Caco-2 (cell line): ENCODE measurements around the gene SIRPG. TPM values are rescaled to one million over a fixed set of nuclear protein-coding genes. Genes with fewer than 3 reads are reported as not detected.

Experiments
- BruUV-seq: library from RNA; stranded (reverse); fragments of 400-500 nt; replicated peaks from 2 replicates; lab custom pipeline; 2021; lab: Mats Ljungman, UMichigan
- CTCF ChIA-PET: fragments of 300-600 bp; sonication (Branson Sonifier 250); formaldehyde crosslinking; loops from one replicate; lab custom pipeline; 2022; ENCODE audit warnings: antibody characterized with exemption; lab: Charles Lee
- POLR2A ChIA-PET: fragments of 300-600 bp; sonication (Branson Sonifier 250); formaldehyde crosslinking; loops from one replicate; lab custom pipeline; 2022; ENCODE audit warnings: antibody characterized with exemption; lab: Charles Lee
- DNase-seq, 2 experiments: peaks; one replicate each; pipeline versions ENCODE4 v3.0.0 to v3.0.0-alpha.2; 2020 to 2022
- H3K27me3 ChIP-seq: replicated peaks from 2 replicates; pipeline ENCODE4 v1.6.0; 2011; ENCODE audit warnings: low read length; ENCODE audit not compliant: control insufficient read depth, insufficient read depth
- H3K36me3 ChIP-seq: 2 replicates; pipeline ENCODE4 v1.5.1; 2011; ENCODE audit warnings: low read length; ENCODE audit not compliant: control insufficient read depth, insufficient read depth
- H3K4me1 ChIP-seq: fragments of 250-450 bp; sonication (Bioruptor Pico); 2 replicates; pipeline ENCODE4 v1.5.1; 2020; ENCODE audit warnings: mild to moderate bottlenecking
- H3K4me3 ChIP-seq: 2 replicates; pipeline ENCODE4 v1.5.1; 2011; ENCODE audit warnings: low read depth, mild to moderate bottlenecking, control low read depth, low read length
- H3K9me3 ChIP-seq: fragments of 250-450 bp; sonication (Bioruptor Pico); 2 replicates; pipeline ENCODE4 v1.5.1; 2020; ENCODE audit warnings: mild to moderate bottlenecking, moderate library complexity
- H3K27ac Mint-ChIP-seq: one replicate; pipeline ENCODE4 v1.8.0; 2022; ENCODE audit warnings: mixed read lengths; ENCODE audit not compliant: unreplicated experiment
- H3K27me3 Mint-ChIP-seq: one replicate; pipeline ENCODE4 v1.8.0; 2022; ENCODE audit warnings: mixed read lengths; ENCODE audit not compliant: insufficient read depth, unreplicated experiment
- H3K36me3 Mint-ChIP-seq: one replicate; pipeline ENCODE4 v1.8.0; 2022; ENCODE audit warnings: mild to moderate bottlenecking, mixed read lengths; ENCODE audit not compliant: insufficient read depth, unreplicated experiment
- H3K4me1 Mint-ChIP-seq: one replicate; pipeline ENCODE4 v1.8.0; 2022; ENCODE audit warnings: low read depth, mixed read lengths; ENCODE audit not compliant: unreplicated experiment
- H3K4me3 Mint-ChIP-seq: one replicate; pipeline ENCODE4 v1.8.0; 2022; ENCODE audit warnings: mild to moderate bottlenecking, moderate library complexity, mixed read lengths; ENCODE audit not compliant: unreplicated experiment
- H3K9me3 Mint-ChIP-seq: one replicate; pipeline ENCODE4 v1.8.0; 2022; ENCODE audit warnings: mixed read lengths; ENCODE audit not compliant: unreplicated experiment
- CTCF ChIP-seq, 2 experiments: fragments of 200-600 bp in 1 of 2; IDR thresholded peaks; 1 replicate in 1 of 2; 2 replicates in 1 of 2; pipeline versions ENCODE4 v1.5.1 to v1.8.0; 2011 to 2022; ENCODE audit warnings: antibody characterized with exemption in 1 of 2, control low read depth in 1 of 2, inconsistent platforms in 1 of 2, low read depth in 1 of 2, low read length in 1 of 2, mild to moderate bottlenecking in 1 of 2, moderate library complexity in 1 of 2; ENCODE audit not compliant: insufficient read depth in 1 of 2, severe bottlenecking in 1 of 2, unreplicated experiment in 1 of 2
- intact Hi-C: fragments of 100-400 bp; cut with micrococcal nuclease; formaldehyde crosslinking; loops from one replicate; pipeline ENCODE4 v1.10.0; 2022; ENCODE audit not compliant: unreplicated experiment
- total RNA-seq: library from RNA; stranded (reverse); gene quantifications from 2 replicates; pipeline ENCODE4 v1.2.3, GENCODE V29; 2022

The SIRPG gene
- total RNA-seq, 1 experiment from 2014 or later: not detected

DNA sequence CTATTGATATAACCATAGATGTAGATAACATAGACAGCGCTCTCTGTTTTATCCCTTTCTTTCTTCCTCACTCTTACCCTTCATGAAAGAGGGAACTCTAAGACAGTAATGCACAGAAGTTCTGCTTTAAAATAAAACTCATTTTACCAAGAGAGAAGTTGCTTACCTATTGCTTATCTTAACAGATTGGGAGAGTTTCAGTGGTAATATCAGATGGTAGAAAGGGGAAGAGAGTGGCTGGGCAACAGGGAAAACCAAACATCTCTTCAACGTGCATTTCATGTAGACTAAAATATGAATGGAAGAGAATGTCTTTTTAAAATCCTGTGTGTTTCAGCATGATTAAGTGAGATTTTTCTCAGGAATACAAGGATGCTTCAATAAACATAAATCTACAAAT is 45.3 kb upstream of the SIRPG start:
- Histone ChIP-seq H3K9me3 (no peaks in the 10 kb centered on the region), H3K4me1 (no peaks in the 10 kb centered on the region), H3K27me3 (no peaks in the 10 kb centered on the region), H3K36me3 (no peaks in the 10 kb centered on the region), H3K4me3 (no peak overlapping the region)
- no peak for TF ChIP-seq CTCF (IDR thresholded peaks at IDR 0.05; ENCODE audit: insufficient read depth in 1 of 2, low read depth in 1 of 2, low read length in 1 of 2, severe bottlenecking in 1 of 2, unreplicated experiment in 1 of 2)
- intact Hi-C loops: no loop called here
- Mint-ChIP-seq H3K27me3 (peaks cover 36% of the 10 kb centered on the region), H3K4me3 (no peak overlapping the region), H3K36me3 (no peaks in the 10 kb centered on the region), H3K4me1 (no peaks in the 10 kb centered on the region), H3K27ac (no peak overlapping the region), H3K9me3 (no peaks in the 10 kb centered on the region)
- BruUV-seq: no TSS peak
- DNase-seq: no peak
- ChIA-PET CTCF (no interaction called here), POLR2A (no interaction called here)

- ChIA-PET CTCF (no interaction called here), POLR2A (no interaction called here)
- H3K27me3 ChIP-seq: no peaks in the 10 kb centered on the region
- Mint-ChIP-seq H3K36me3 (no peaks in the 10 kb centered on the region), H3K4me1 (no peaks in the 10 kb centered on the region), H3K27ac (no peak overlapping the region), H3K27me3 (peaks cover 35% of the 10 kb centered on the region), H3K4me3 (no peak overlapping the region), H3K9me3 (no peaks in the 10 kb centered on the region)
- H3K4me3 ChIP-seq: no peak overlapping the region
- intact Hi-C loops: no loop called here
- no peaks in the 10 kb centered on the region for H3K9me3 ChIP-seq
- no peaks in the 10 kb centered on the region for H3K36me3 ChIP-seq
- no TSS peak for BruUV-seq
- no peak for DNase-seq
- H3K4me1 ChIP-seq: no peaks in the 10 kb centered on the region
- TF ChIP-seq CTCF (IDR thresholded peaks at IDR 0.05; ENCODE audit: insufficient read depth in 1 of 2, low read depth in 1 of 2, low read length in 1 of 2, severe bottlenecking in 1 of 2, unreplicated experiment in 1 of 2): no peak
Observed at GRCh38 chr20:1702328-1702727, 44.7 kb upstream of the SIRPG start.

DNA sequence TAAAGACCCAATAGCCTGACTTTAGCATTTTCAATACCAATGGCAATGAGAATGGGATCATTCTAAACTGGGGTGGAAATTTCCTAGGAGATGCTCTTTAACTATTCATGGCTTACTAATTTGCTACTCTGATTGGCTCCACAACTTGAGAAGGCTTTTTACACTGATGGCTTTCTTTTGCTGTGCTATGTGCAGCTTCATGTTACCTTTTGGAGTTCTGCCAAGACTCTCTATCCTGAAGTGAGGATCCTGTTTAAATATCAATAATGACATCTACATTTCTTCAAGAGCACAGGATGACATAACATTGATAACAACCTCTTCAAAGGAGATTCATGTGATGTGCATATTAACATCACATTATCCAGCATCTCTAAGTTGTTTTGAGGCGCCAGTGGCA is 43.4 kb upstream of the SIRPG start:
- Mint-ChIP-seq H3K9me3 (no peaks in the 10 kb centered on the region), H3K4me1 (no peaks in the 10 kb centered on the region), H3K27ac (no peak overlapping the region), H3K27me3 (peaks cover 32% of the 10 kb centered on the region), H3K4me3 (no peak overlapping the region), H3K36me3 (no peaks in the 10 kb centered on the region)
- DNase-seq: no peak
- POLR2A ChIA-PET: no interaction called here
- intact Hi-C loops: no loop called here
- BruUV-seq: no TSS peak
- CTCF ChIA-PET: no interaction called here
- Histone ChIP-seq H3K4me1 (no peaks in the 10 kb centered on the region), H3K36me3 (no peaks in the 10 kb centered on the region), H3K4me3 (no peak overlapping the region), H3K27me3 (no peaks in the 10 kb centered on the region), H3K9me3 (no peaks in the 10 kb centered on the region)
- no peak for TF ChIP-seq CTCF (IDR thresholded peaks at IDR 0.05; ENCODE audit: insufficient read depth in 1 of 2, low read depth in 1 of 2, low read length in 1 of 2, severe bottlenecking in 1 of 2, unreplicated experiment in 1 of 2)
